GM12865 (cell line): Measurements from ENCODE around the gene DNAH2.

ENCODE experiments used
- DNase-seq: peaks from one replicate; pipeline ENCODE4 v3.0.0; 2010; ENCODE audit warnings: low read depth
- H3K4me3 ChIP-seq: 2 replicates; pipeline ENCODE4 v1.5.1; 2011; ENCODE audit warnings: mild to moderate bottlenecking, low read depth, low read length, control low read depth
- CTCF ChIP-seq: IDR thresholded peaks from 2 replicates; pipeline ENCODE4 v1.5.1; 2011; ENCODE audit warnings: low read length, control low read depth, low read depth, inconsistent platforms; ENCODE audit not compliant: insufficient read depth; ENCODE audit errors: missing control alignments

DNAH2 gene

GRCh38 chr17:7688808-7689316 is 28.7 kb upstream of the DNAH2 start:
- DNase-seq: no peak
- TF ChIP-seq CTCF: no peak
- H3K4me3 ChIP-seq: peak overlapping the region; percentile 74

- no peak for DNase-seq
- no peak overlapping the region for H3K4me3 ChIP-seq
- no peak for TF ChIP-seq CTCF
Measured at GRCh38 chr17:7695586-7695985, 22.0 kb upstream of the DNAH2 start.

GRCh38 chr17:7697828-7698588 is 19.5 kb upstream of the DNAH2 start:
- H3K4me3 ChIP-seq: no peak overlapping the region
- no peak for DNase-seq
- TF ChIP-seq CTCF: no peak

GRCh38 chr17:7700510-7700909 is 17.0 kb upstream of the DNAH2 start:
- no peak for DNase-seq
- H3K4me3 ChIP-seq: no peak overlapping the region
- TF ChIP-seq CTCF: no peak

GRCh38 chr17:7701681-7702080 is 15.9 kb upstream of the DNAH2 start:
- H3K4me3 ChIP-seq: no peak overlapping the region
- no peak for TF ChIP-seq CTCF
- no peak for DNase-seq

GRCh38 chr17:7702776-7703175 is 14.8 kb upstream of the DNAH2 start:
- no peak overlapping the region for H3K4me3 ChIP-seq
- TF ChIP-seq CTCF: no peak
- no peak for DNase-seq
